Thymus (tissue), 11 donors: Measurements from ENCODE around the gene RARB. TPM values are rescaled to one million over a fixed set of nuclear protein-coding genes. Genes with fewer than 3 reads are reported as not detected.

Experiments
- DNase-seq, 9 donors: peaks; one replicate each; pipeline ENCODE4 v3.0.0-alpha.2; 2013; ENCODE audit warnings: low spot score in 9 of 9, low read depth in 6 of 9, missing footprints in 1 of 9
- H3K27ac ChIP-seq, 2 donors: one replicate each; pipeline ENCODE4 v1.5.1; 2013; ENCODE audit warnings: control low read depth in 1 of 2, low read depth in 1 of 2, low read length in 1 of 2, mild to moderate bottlenecking in 1 of 2, moderate library complexity in 1 of 2
- H3K27me3 ChIP-seq, 2 donors: one replicate each; pipeline ENCODE4 v1.5.1; 2013; ENCODE audit warnings: low read length in 1 of 2; ENCODE audit not compliant: control insufficient read depth in 2 of 2, insufficient read depth in 1 of 2
- H3K36me3 ChIP-seq, 2 donors: one replicate each; pipeline ENCODE4 v1.5.1; 2013; ENCODE audit warnings: low read length in 1 of 2, mild to moderate bottlenecking in 1 of 2, moderate library complexity in 1 of 2; ENCODE audit not compliant: control insufficient read depth in 2 of 2, insufficient read depth in 2 of 2
- H3K4me1 ChIP-seq, 2 donors: one replicate each; pipeline ENCODE4 v1.5.1; 2013; ENCODE audit warnings: low read length in 2 of 2; ENCODE audit not compliant: control insufficient read depth in 2 of 2, insufficient read depth in 2 of 2
- H3K4me3 ChIP-seq, 2 donors: one replicate each; pipeline ENCODE4 v1.5.1; 2013; ENCODE audit warnings: low read length in 2 of 2, control low read depth in 1 of 2, mild to moderate bottlenecking in 1 of 2
- H3K9me3 ChIP-seq, 2 donors: one replicate each; pipeline ENCODE4 v1.5.1; 2013; ENCODE audit warnings: low read length in 1 of 2, mild to moderate bottlenecking in 1 of 2; ENCODE audit not compliant: control insufficient read depth in 2 of 2, insufficient read depth in 1 of 2
- WGBS: extraction: QIAGEN DNeasy Blood & Tissue Kit; methylation state at CpG from one replicate; pipeline ENCODE4 v1.1.7; 2013; 5-methylcytosine and 5-hydroxymethylcytosine counted together
- polyA plus RNA-seq: library from polyadenylated mRNA; stranded (reverse); fragments of 200-250 nt; gene quantifications from one replicate; pipeline ENCODE4 v1.2.3, GENCODE V29; 2013
- total RNA-seq: library from RNA; stranded (reverse); fragments of 120-200 nt; gene quantifications from one replicate; pipeline ENCODE4 v1.2.4, GENCODE V29; 2013
- donor health status: healthy.

The RARB gene
- total and polyA plus RNA-seq, 2 donors = 0.89 to 1.7 TPM

GRCh38 chr3:25589104-25589782 is 161.2 kb downstream of the RARB start:
- Histone ChIP-seq H3K9me3 (no peaks in the 10 kb centered on the region), H3K27ac (no peak overlapping the region)

GRCh38 chr3:25589783-25590258 is 161.8 kb downstream of the RARB start:
- Histone ChIP-seq H3K27me3 (no peaks in the 10 kb centered on the region), H3K9me3 (no peaks in the 10 kb centered on the region), H3K36me3 (no peaks in the 10 kb centered on the region), H3K4me1 (no peaks in the 10 kb centered on the region), H3K27ac (no peak overlapping the region), H3K4me3 (no peak overlapping the region)
- WGBS = 92% methylated on average over 8 of the region's 8 CpGs
- no peak for DNase-seq

More at GRCh38 chr3:25589104-25589782, 161.2 kb downstream of the RARB start:
- Histone ChIP-seq H3K27me3 (no peaks in the 10 kb centered on the region), H3K4me1 (no peaks in the 10 kb centered on the region), H3K36me3 (no peaks in the 10 kb centered on the region), H3K4me3 (no peak overlapping the region)
- WGBS = 97% methylated on average over 4 of the region's 4 CpGs
- no peak for DNase-seq

GRCh38 chr3:25592510-25592968 is 164.5 kb downstream of the RARB start:
- H3K36me3 ChIP-seq = peaks cover 0 to 21% of the 10 kb centered on the region in 2 donors
- H3K27ac ChIP-seq = no peak overlapping the region
- H3K9me3 ChIP-seq = no peaks in the 10 kb centered on the region
- no peaks in the 10 kb centered on the region for H3K27me3 ChIP-seq
- no peak for DNase-seq
- 74% methylated on average over 3 of the region's 3 CpGs for WGBS
- H3K4me3 ChIP-seq = no peak overlapping the region
- no peaks in the 10 kb centered on the region for H3K4me1 ChIP-seq

- Histone ChIP-seq H3K4me1 (no peaks in the 10 kb centered on the region), H3K9me3 (no peaks in the 10 kb centered on the region), H3K27ac (no peak overlapping the region), H3K36me3 (peaks cover 0 to 24% of the 10 kb centered on the region in 2 donors), H3K4me3 (no peak overlapping the region), H3K27me3 (no peaks in the 10 kb centered on the region)
- DNase-seq = no peak
These were observed 164.9 kb downstream of the RARB start for GRCh38 chr3:25593001-25593400.

GRCh38 chr3:25594007-25594502 is 166.0 kb downstream of the RARB start:
- no peak overlapping the region for H3K4me3 ChIP-seq
- H3K36me3 ChIP-seq = peaks cover 0 to 32% of the 10 kb centered on the region in 2 donors
- peak in 6 of 9 donors; percentile 14 to 61 (median 40) for DNase-seq
- no peaks in the 10 kb centered on the region for H3K9me3 ChIP-seq
- H3K27ac ChIP-seq = no peak overlapping the region
- H3K27me3 ChIP-seq = no peaks in the 10 kb centered on the region
- no peaks in the 10 kb centered on the region for H3K4me1 ChIP-seq
- 6% methylated on average over 1 of the region's 1 CpG for WGBS

- no peak overlapping the region for H3K27ac ChIP-seq
- H3K36me3 ChIP-seq = peaks cover 4 to 57% of the 10 kb centered on the region in 2 donors
- H3K9me3 ChIP-seq = no peaks in the 10 kb centered on the region
- no peak for DNase-seq
- no peak overlapping the region for H3K4me3 ChIP-seq
- no peaks in the 10 kb centered on the region for H3K4me1 ChIP-seq
- no peaks in the 10 kb centered on the region for H3K27me3 ChIP-seq
- 100% methylated on average over 1 of the region's 1 CpG for WGBS
These were observed 169.6 kb downstream of the RARB start for GRCh38 chr3:25597535-25598101.

GRCh38 chr3:25603703-25604102 is 175.6 kb downstream of the RARB start:
- DNase-seq = no peak
- no peak overlapping the region for H3K27ac ChIP-seq
- no peaks in the 10 kb centered on the region for H3K4me1 ChIP-seq
- H3K27me3 ChIP-seq = no peaks in the 10 kb centered on the region
- peaks cover 10 to 70% of the 10 kb centered on the region in 2 donors for H3K36me3 ChIP-seq
- WGBS = 96% methylated on average over 1 of the region's 1 CpG
- no peaks in the 10 kb centered on the region for H3K9me3 ChIP-seq
- H3K4me3 ChIP-seq = no peak overlapping the region

GRCh38 chr3:25604107-25604805 is 176.2 kb downstream of the RARB start:
- Histone ChIP-seq H3K27ac (no peak overlapping the region), H3K4me3 (no peak overlapping the region), H3K4me1 (no peaks in the 10 kb centered on the region), H3K27me3 (no peaks in the 10 kb centered on the region), H3K36me3 (peaks cover 10 to 70% of the 10 kb centered on the region in 2 donors), H3K9me3 (no peaks in the 10 kb centered on the region)
- no peak for DNase-seq
- 98% methylated on average over 5 of the region's 5 CpGs for WGBS

GRCh38 chr3:25610167-25610566 is 182.1 kb downstream of the RARB start:
- no peaks in the 10 kb centered on the region for H3K27me3 ChIP-seq

More at GRCh38 chr3:25610167-25610566, 182.1 kb downstream of the RARB start:
- Histone ChIP-seq H3K4me3 (no peak overlapping the region), H3K9me3 (no peaks in the 10 kb centered on the region), H3K4me1 (no peaks in the 10 kb centered on the region), H3K27ac (no peak overlapping the region), H3K36me3 (peaks cover 24 to 71% of the 10 kb centered on the region in 2 donors)
- WGBS = 98% methylated on average over 1 of the region's 1 CpG
- no peak for DNase-seq
